NCI-H1930 (cell line): ENCODE results near the gene INPP5D.
"Not testable (repeated sequence)": the region's sequence is repeated elsewhere in the genome, so short reads cannot be mapped to it uniquely, and the experiment has no call there.

Experiments used
- DNase-seq, 2 experiments: peaks; one replicate each; lab custom pipeline; 2025; lab: John Stamatoyannopoulos, UW

Gene INPP5D

GRCh38 chr2:233059797-233060500 lies at the start of gene INPP5D:
INPP5D (plus strand) TSS chr2:233060342; CDS start chr2:233060479, 137 bp downstream.
- DNase-seq: no peak

- DNase-seq: no peak
These were observed 49.4 kb upstream of the INPP5D start for GRCh38 chr2:233010569-233011267.

GRCh38 chr2:233011268-233011650 lies 48.9 kb upstream of the INPP5D start:
- no peak for DNase-seq

GRCh38 chr2:233011702-233012131 lies 48.4 kb upstream of the INPP5D start:
- no peak for DNase-seq

GRCh38 chr2:233012301-233012971 lies 47.7 kb upstream of the INPP5D start:
- no peak for DNase-seq

- DNase-seq: no peak
These were observed 47.1 kb upstream of the INPP5D start, which contains the start of gene NGEF for GRCh38 chr2:233013027-233013461. NGEF (minus strand) TSS chr2:233013256; CDS start chr2:232974890, 38,366 bp downstream.

GRCh38 chr2:233013650-233014049 lies 46.5 kb upstream of the INPP5D start:
- DNase-seq: no peak

GRCh38 chr2:233015019-233015645 lies 45.0 kb upstream of the INPP5D start:
- no peak for DNase-seq

GRCh38 chr2:233017947-233018346 lies 42.2 kb upstream of the INPP5D start:
- no peak for DNase-seq

GRCh38 chr2:233019610-233020009 lies 40.5 kb upstream of the INPP5D start:
- not testable (repeated sequence) for DNase-seq

- no peak for DNase-seq
These were observed 39.7 kb upstream of the INPP5D start for GRCh38 chr2:233020454-233020853.

GRCh38 chr2:233021771-233022170 lies 38.4 kb upstream of the INPP5D start:
- DNase-seq: no peak

GRCh38 chr2:233022561-233022960 lies 37.6 kb upstream of the INPP5D start:
- DNase-seq: no peak

- no peak for DNase-seq
These were observed 37.0 kb upstream of the INPP5D start for GRCh38 chr2:233023007-233023760.

GRCh38 chr2:233023761-233024410 lies 36.3 kb upstream of the INPP5D start:
- DNase-seq: no peak

- DNase-seq: no peak
These were observed 34.4 kb upstream of the INPP5D start for GRCh38 chr2:233025706-233026105.

GRCh38 chr2:233026198-233026813 lies 33.8 kb upstream of the INPP5D start:
- DNase-seq: no peak

GRCh38 chr2:233029321-233029720 lies 30.8 kb upstream of the INPP5D start:
- no peak for DNase-seq

- DNase-seq: no peak
These were observed 28.3 kb upstream of the INPP5D start for GRCh38 chr2:233031556-233032500.
